Amniotic epithelial cell (primary cell): ENCODE measurements around the gene HOXB2.
"Not testable (repeated sequence)": the region's sequence is repeated elsewhere in the genome, so short reads cannot be mapped to it uniquely, and the experiment has no call there.

Source experiments
- DNase-seq: peaks from one replicate; pipeline ENCODE4 v3.0.0-alpha.2; 2010; ENCODE audit warnings: low read depth

HOXB2 gene

DNA sequence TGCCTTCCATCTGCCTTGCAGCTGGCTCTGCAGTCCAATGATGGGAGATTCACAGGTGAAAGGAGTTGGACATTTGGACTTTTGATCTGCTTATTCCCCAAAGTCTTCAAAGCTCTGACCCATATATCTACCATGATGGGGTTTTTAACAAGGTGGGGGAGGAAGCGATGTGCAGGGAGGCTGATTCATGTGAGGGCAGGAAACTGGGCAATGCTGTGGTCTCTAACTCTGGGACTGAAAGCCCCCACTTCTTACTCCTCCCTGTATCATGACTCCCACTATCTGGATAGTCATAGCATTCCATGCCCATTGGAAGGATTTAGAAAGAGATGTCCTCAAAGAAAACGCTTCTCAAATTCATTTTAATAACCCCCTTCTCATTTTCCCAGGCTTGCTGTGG, 30.4 kb downstream of the HOXB2 start:
- DNase-seq, result peak; percentile 62

DNA sequence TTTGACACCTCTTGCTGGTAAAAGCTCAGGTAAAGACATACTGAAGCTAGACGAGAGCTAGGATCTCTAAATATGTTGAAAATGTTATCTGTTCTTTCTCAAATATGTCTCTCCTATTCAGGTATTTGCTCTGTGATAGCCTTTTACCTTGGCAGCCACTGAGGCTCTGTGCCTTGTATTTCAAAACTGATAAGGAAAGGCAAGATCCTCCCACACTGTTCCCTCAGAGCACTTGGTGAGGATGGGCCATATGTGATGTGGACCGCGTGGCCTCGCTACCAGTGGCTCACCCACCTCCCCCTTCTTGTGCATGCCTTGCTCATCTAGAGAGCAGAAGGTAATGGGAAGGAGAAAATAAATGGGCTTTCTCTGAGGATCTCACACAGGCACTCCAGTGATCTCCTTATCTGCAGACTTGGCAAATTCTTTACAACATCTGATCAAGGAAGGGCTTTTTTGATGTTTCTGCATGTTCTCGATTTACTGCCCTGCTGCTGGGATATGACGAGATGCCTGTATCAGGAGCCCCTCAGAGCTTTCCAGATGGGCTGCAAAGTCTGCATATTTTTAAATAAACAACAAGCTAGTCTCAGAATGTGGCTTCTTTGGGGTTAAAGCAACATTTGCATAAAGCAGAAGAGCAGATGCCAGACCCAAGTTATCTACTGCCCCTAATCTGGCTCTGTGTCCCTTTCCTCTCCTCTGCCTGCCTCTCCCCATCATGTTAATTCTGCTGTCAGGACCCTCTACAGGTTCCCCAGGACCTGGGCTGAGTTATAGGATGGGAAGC, 31.0 kb downstream of the HOXB2 start:
- DNase-seq, result peak; percentile 51

DNA sequence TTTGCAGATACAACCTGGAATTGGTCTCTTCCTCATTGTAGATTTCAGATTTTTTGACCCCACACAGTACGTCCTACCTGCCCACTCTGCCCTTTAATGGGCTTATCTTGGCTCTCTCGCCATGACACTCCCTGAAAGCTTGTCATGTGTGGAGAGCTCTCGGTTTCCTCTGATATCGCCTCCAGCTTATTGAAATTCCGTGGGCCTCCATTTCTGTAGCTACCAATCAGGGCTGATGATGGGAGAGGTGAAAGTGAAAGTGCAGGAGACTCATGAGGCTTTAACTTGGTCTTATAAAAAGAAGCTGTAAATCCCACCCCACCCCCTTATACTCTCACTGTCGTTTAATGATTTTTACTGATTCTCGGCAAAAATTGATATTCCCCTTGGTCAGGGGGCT, 31.8 kb downstream of the HOXB2 start:
- DNase-seq, result peak; percentile 48

DNA sequence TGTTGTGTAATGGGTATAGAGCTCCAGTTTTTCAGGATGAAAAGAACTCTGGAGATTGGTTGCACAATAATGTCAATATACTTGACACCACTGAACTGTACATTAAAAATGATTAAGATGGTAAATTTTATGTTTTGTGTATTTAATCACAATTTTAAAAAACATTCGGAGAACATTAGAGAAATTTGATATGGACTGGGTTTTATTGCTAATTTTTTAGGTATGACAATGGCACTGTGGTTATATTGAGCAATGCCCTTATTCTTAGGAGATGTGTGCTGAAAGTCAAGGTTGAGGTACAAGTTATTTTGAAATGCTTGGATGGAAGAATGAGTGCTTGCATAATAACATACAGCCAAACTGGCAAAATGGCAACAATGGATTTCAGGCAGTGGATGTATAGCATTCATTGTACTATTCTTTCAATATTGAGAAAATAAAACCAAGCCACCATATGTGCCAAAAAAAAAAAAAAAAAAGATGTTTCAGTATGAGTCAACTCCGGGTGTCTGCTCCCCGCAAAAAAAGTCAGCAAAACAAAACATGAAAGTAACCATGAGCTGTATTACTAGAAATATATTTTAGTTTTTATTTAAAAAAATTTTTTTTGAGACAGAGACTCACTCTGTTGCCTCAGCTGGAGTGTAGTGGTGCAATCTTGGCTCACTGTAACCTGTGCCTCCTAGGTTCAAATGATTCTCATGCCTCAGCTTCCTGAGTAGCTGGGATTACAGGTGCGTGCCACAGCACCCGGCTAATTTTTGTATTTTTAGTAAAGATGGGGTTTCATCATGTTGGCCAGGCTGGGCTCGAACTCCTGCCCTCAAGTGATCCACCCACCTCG, 33.9 kb downstream of the HOXB2 start:
- peak; percentile 77 for DNase-seq

DNA sequence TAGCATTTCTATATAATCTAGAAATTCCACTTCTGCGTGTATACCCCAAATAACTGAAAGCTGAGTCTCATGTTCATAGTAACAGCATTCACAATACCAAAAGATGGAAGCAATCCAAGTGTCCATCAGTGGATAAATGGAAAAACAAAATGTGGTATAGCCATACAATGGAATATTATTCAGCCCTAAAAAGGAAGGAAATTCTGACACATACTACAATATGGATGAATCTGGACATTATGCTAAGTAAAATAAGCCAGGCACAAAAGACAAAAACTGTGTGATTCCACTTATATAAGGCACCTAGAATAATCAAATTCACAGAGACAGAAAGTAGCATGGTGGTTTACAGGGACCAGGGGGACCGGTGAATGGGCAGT, 34.5 kb downstream of the HOXB2 start:
- DNase-seq, result no peak

DNA sequence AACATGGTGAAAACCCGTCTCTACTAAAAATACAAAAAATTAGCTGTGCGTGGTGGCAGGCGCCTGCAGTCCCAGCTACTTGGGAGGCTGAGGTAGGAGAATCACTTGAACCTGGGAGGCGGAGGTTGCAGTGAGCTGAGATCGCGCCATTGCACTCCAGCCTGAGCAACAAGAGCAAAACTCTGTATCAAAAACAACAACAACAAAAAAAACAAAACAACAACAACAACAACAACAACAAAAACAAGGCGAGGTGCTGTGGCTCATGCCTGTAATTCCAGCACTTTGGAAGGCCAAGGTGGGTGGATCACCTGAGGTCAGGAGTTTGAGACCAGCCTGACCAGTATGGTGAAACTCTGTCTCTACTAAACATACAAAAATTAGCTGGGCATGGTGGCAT, 35.2 kb downstream of the HOXB2 start:
- not testable (repeated sequence) for DNase-seq

DNA sequence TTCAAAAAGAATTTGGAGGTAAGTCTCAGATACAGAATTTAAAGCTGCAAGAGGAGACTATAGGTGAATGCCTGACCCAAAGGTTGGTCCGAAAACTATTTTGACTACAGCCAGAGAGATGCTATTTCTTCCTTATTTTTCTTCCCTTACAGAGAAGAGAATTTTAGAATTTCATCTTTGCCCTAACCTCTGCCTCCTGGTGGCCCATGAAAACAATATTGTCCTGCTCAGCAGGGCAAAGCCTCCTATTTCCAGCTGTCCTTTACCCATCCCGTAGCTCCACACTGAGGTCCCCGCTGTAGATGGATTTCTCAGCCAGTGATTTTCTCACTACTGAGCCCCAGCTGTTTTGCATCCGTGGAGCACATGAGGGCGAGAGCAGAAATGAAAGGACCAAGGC, 38.7 kb downstream of the HOXB2 start:
- DNase-seq, result no peak

DNA sequence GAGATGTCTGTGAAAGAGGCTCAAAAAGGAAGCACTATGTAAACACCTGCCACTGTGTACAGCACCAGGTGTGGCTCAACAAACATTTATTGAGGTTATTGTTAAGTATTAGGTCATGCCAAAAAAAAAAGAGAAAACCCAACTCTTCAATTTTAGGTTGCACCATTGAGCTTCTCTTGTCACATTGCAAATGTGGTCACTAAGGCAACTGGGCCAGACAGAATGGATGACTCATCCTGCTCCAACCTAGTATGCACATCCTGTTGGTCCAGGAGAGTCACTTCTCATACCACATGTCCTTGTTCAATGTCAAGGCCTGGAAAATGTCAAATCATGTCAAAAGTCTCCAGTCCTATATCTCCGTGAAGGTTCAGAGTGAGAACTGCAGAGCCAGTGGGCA, 39.1 kb downstream of the HOXB2 start:
- DNase-seq, result peak; percentile 83

DNA sequence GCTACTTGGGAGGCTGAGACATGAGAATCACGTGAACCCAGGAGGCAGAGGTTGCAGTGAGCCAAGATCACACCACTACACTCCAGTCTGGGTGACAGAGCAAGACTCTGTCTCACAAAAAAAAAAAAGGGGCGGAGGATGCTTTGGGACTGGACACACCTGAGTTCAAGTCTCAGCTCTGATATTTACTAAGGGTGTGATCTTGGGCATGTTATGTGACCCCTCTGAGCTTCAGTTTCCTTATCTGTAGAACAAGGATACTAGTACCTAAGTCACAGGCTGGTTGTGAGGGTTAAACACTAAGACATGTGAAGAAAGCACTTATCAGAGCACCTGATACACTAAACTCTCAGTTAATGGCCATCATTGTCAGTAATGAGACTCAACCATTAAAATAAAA, 40.0 kb downstream of the HOXB2 start:
- DNase-seq, result no peak

DNA sequence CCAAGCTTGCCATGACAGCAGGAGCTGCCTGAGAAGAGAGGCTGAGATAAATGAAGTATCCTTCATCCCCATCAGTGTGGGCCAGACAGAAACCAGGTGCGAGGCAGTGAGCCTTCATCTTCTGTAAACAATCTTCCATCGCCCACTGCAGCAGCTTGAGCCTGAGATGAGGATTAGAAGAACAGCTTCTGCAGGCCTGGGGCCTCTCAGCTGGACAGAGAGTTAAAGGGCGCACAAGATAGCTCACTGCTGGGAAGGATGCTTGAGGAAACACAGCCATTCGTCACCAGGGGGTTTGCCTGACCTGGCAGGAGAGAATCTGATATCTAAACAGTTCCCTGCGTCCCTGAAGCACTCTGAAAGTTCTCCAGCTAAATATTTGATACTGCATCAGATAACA, 41.2 kb downstream of the HOXB2 start:
- DNase-seq, result peak; percentile 90

DNA sequence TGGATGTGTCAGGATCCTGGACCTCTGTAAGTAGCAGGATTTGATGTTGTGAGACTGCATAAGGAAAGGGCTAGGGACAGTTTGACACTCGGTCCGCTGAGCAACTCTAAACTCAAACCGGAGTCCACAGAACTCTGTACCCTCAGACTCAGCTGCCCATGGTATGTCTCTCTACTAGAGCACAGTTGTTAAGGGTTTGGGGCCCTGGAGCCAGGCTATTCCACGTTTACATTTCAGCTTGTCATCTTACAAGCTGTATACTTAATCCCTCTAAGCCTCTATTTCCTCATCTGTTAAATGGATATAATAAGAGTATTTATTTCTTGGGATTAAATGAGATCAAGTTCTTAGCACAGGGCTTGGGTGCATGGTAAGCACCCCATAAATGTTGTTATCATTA, 42.0 kb downstream of the HOXB2 start:
- no peak for DNase-seq

DNA sequence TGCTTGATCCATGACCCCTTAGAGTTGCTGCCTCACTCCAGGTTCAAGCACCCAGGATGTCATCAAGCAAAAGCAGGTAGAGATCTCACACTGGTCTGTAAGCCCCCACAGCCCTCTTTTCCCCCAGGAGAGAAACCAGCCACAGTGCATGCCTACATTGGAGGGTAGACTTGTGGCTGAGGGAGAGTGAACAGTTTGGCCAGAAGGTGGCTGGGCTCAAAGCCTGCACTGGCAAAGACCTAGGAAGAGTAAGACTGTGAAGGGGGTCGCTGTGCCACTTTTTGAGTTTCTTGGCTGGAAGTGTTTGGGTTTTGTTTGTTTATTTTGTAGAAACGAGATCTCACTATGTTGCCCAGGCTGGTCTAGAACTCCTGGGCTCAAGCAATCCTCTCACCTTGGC, 42.6 kb downstream of the HOXB2 start:
- no peak for DNase-seq

DNA sequence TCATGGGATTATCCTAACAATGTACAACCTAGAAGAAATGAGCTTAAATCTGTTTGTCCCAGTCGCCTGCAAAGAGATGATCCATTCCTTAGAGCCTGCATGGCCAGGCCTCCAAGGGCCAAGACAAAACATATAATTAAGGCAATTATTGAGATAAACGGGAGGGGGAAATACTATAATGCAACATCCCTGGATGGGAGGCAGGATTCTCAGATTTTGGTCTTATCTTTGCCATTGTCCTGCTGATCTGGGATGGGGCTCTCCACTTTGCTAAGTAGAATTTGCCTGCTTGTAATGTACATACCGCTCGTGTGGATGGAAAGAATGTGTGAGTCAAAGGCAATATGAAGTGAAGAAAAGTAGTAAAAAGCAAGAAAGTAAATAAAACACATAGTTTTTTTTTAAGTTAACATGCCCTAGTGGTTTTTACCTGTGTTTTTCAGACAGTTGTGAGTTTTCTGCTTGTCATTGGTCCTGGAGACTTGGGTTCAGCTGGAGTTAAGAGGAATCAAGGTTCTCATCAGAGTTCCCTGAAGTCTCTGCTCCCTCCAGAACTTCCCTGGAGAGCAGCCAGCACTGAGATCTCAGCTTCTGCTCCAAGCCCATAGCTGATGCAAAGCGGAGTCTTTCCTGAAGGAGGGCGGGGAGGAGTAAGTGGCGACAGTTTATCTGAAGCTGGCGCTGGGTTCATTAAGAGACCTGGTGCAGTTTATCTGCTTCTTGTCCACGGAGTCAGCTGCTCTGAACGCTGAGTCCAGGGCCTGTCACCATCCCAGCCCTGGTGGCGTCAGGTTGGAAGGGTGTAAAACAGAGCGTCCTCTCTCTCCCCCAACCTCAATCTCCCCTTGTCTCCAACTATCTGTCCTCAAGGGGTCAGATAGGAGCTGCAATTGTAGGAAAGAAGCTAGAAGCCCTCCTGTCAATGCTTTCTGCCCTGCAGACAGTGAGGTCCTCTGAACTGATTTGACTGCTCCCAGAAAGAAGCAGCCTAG, 44.2 kb downstream of the HOXB2 start:
- DNase-seq, result peak; percentile 64

DNA sequence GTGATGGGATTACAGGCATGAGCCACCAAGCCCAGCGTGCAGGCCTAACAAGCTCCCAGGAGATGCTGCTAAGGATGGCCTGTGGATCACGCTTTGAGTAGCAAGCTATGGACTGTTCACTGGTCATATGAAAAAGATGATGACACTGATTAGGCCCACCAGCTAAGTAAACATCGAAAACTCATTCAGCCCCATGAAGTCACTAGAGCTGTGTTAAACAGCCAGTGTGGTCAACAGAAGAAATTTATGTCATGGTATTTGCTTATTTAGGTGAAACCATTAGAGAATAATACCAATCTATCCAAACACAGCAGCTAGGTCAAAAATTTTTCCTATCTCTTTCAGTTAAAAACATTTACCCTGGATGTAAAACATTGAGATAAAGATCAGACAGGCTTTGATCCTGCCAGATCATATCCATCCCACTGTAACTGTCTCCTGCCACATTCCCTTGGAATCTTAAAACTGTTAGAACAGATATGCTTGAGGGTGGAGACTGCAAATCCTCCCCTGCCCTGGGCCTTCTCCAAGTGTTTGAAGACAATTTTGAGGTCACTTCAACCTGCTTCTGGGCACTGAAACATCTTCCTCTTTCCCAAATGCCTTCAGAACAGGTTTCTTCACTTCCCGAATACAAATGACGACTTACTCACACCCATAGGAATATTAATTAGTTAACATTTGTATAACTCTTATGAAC, 45.0 kb downstream of the HOXB2 start:
- DNase-seq, result peak; percentile 33

DNA sequence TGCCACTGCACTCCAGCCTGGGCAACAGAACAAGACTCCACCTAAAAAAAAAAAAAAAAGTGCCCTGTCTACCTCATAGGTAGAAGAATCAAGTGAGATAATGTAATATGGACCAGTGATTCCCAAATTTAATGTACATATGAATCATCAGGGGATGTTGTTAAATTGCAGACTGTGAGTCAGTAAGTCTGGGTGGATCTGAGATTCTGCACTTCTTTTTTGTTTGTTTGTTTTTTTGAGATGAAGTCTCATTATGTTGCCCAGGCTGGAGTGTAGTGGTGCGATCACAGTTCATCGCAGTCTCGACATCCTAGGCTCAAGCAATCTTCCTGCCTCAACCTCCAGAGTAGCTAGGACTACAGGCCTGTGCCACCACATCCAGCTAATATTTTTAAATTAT, 45.7 kb downstream of the HOXB2 start:
- peak; percentile 35 for DNase-seq

DNA sequence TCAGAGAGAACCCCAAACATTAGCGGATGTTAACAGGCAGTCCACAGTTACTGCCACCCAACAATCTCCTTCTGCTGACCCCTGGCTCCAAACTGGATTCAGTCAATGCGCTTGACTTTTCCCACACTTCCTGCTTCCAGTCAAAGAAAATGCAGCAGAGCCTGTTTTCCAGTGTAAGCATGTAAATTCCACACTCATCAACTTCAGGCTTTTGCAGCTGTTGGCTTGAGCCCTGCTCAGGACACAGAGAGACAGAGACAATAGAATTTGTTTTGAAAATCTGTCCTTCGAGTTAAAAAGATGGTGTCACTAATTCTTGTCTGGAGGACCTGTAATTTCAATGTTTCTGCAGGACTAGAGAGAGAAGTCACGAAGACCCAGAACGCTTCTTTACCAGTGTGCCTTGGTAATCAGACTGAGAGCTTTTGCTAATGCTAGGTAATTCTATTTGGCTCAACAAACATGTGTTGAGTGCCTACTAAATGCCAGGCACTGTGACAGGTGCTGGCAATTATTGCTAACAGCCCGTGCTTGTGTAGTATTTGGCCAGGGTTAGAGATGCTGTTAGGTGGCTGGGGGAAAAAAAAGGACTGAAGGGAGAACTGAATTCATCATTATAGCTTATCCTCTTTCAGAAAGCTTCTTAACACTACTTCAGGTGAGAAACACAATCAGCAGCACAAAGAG, 46.6 kb downstream of the HOXB2 start:
- no peak for DNase-seq

DNA sequence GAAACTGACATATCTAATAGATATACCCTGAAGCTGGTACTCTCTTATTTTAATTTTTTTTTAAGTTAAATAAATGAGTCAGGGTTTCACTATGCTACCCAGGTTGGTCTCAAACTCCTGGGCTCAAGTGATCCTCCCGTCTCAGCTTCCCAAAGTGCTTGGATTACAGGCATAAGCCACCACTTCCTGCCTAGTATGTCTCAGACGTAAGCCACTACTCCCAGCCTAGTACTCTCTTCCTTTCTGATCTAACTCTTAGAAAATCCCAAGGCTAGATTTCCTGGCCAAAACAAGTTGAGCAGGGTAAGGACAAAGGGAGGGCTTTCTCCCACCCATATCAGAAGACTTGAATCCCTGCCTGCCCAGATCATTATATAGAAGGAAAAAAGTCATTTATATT, 47.8 kb downstream of the HOXB2 start:
- DNase-seq, result peak; percentile 79

DNA sequence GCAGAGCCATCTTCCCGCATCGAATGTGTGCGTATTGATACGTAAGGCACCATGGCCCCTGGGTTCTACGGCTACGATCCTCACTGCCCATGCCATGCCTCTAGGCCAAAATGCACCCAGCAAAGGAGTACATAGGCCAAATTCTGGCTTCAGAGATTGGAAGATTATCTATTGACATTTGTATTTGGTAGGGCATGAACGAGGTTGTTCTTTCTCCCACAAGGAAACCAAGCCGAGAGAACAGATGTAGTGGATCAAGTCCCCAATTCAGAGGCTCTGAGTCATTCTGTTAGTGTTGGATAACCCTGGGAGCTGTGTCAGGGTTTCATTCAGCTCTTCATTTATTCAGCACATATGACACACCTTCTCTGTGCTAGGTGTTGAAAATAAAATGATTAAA, 50.6 kb downstream of the HOXB2 start:
- peak; percentile 60 for DNase-seq
